Neural cell (in vitro differentiated cells): ENCODE results near the gene NUP50.

Experiments used
- CTCF ChIP-seq: fragments of 450-650 bp; IDR thresholded peaks from 2 replicates; pipeline ENCODE4 v1.5.1; 2014; ENCODE audit warnings: antibody characterized with exemption, mild to moderate bottlenecking, moderate library complexity; ENCODE audit not compliant: poor library complexity, severe bottlenecking
- EP300 ChIP-seq: fragments of 450-650 bp; conservative IDR thresholded peaks from 2 replicates; pipeline ENCODE4 v1.6.1; 2014; ENCODE audit warnings: antibody characterized with exemption, mild to moderate bottlenecking, moderate library complexity; ENCODE audit not compliant: poor library complexity, severe bottlenecking
- EZH2 ChIP-seq: fragments of 200-600, 300-800 bp; shearing (Covaris generic), sonication (generic); IDR thresholded peaks from 2 replicates; pipeline ENCODE4 v1.6.1; 2014; ENCODE audit warnings: antibody characterized with exemption, low read length, borderline replicate concordance, mild to moderate bottlenecking; ENCODE audit not compliant: insufficient read depth, poor library complexity, severe bottlenecking
- MXI1 ChIP-seq: fragments of 450-650 bp; conservative IDR thresholded peaks from 2 replicates; pipeline ENCODE4 v1.6.1; 2014; ENCODE audit warnings: antibody characterized with exemption, mild to moderate bottlenecking; ENCODE audit not compliant: poor library complexity, severe bottlenecking
- POLR2AphosphoS5 ChIP-seq: IDR thresholded peaks from 2 replicates; pipeline ENCODE4 v1.6.1; 2012
- TF ChIP-seq, protein P1 (sequence below): IDR thresholded peaks from 2 replicates; pipeline ENCODE4 v1.6.1; 2012; ENCODE audit warnings: borderline replicate concordance

GRCh38 chr22:45226503-45227186 is 62.9 kb downstream of the NUP50 start:
- no peak for TF ChIP-seq CTCF
- TF ChIP-seq POLR2AphosphoS5: no peak
- TF ChIP-seq EP300: no peak
- TF ChIP-seq, protein P1, sequence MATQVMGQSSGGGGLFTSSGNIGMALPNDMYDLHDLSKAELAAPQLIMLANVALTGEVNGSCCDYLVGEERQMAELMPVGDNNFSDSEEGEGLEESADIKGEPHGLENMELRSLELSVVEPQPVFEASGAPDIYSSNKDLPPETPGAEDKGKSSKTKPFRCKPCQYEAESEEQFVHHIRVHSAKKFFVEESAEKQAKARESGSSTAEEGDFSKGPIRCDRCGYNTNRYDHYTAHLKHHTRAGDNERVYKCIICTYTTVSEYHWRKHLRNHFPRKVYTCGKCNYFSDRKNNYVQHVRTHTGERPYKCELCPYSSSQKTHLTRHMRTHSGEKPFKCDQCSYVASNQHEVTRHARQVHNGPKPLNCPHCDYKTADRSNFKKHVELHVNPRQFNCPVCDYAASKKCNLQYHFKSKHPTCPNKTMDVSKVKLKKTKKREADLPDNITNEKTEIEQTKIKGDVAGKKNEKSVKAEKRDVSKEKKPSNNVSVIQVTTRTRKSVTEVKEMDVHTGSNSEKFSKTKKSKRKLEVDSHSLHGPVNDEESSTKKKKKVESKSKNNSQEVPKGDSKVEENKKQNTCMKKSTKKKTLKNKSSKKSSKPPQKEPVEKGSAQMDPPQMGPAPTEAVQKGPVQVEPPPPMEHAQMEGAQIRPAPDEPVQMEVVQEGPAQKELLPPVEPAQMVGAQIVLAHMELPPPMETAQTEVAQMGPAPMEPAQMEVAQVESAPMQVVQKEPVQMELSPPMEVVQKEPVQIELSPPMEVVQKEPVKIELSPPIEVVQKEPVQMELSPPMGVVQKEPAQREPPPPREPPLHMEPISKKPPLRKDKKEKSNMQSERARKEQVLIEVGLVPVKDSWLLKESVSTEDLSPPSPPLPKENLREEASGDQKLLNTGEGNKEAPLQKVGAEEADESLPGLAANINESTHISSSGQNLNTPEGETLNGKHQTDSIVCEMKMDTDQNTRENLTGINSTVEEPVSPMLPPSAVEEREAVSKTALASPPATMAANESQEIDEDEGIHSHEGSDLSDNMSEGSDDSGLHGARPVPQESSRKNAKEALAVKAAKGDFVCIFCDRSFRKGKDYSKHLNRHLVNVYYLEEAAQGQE: no peak
- TF ChIP-seq MXI1: no peak
- no peak for TF ChIP-seq EZH2
